ENCODE measurements around the gene LAMB4.

LAMB4 gene

DNA sequence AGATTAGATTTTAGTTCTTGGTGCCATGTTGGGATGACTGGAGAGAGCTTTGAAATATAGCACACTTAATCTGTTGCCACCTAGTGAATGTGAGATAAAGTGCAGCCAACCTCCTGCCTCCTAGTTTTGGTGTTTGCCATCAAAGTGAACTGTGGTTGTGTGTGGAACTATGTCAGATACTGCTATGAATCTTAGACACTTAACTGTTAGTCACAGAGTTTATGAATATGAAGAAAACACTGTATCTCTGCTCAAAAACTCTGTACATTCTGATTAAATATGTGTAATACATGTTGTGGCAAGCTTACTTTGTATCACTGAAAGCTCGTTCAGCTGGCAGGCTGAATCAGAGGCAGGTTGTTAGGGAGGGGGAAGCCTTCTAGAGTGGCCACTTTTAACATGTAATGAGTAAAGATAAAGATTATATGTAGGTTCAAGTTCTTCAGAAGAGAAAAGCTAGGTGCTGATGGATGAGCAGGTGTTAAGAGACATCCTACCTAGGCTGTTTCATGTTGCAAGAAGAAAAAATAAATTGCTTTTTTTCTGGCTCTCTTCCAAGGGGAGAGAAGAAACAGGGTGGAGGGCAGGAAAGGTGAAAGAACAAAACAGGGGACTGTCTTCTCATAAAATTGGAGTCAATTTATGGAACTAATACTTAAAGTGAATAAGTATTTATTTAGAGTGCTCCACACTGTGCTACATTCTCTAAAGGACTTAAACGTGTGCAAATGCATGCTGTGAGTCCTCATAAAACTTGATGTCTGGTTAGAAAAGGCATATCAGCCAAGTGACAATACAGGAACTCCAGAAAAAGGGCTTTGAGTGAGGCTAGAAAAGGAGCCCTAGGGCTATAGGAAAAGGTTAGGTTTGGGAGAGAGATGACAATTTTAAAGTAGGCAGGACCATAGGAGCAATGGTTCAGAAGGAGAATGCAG, 113.1 kb downstream of the LAMB4 start:
- in situ Hi-C loops (cut with MboI; ENCODE audit: low sequenced_read_pairs), result no loop called here

DNA sequence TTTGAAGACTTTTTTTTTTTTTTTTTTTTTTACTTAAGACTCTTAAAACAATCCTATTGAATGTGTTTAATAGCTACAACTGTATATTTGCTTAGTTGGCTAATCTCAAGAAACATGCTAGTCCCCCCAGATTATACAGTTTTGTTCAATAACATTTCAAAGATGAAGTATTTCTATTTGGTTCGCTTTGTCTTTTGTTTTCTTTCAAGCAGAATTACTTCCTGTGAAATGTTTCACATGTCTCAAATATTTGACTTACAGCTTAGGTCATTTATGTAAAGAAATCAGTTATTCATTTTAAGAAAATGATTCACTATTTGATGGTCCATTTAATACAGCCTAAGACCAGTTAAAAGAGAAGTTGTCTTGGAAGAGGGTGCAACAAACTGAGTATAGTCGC, 114.4 kb downstream of the LAMB4 start:
- in situ Hi-C loops (cut with MboI; ENCODE audit: low sequenced_read_pairs), result no loop called here

DNA sequence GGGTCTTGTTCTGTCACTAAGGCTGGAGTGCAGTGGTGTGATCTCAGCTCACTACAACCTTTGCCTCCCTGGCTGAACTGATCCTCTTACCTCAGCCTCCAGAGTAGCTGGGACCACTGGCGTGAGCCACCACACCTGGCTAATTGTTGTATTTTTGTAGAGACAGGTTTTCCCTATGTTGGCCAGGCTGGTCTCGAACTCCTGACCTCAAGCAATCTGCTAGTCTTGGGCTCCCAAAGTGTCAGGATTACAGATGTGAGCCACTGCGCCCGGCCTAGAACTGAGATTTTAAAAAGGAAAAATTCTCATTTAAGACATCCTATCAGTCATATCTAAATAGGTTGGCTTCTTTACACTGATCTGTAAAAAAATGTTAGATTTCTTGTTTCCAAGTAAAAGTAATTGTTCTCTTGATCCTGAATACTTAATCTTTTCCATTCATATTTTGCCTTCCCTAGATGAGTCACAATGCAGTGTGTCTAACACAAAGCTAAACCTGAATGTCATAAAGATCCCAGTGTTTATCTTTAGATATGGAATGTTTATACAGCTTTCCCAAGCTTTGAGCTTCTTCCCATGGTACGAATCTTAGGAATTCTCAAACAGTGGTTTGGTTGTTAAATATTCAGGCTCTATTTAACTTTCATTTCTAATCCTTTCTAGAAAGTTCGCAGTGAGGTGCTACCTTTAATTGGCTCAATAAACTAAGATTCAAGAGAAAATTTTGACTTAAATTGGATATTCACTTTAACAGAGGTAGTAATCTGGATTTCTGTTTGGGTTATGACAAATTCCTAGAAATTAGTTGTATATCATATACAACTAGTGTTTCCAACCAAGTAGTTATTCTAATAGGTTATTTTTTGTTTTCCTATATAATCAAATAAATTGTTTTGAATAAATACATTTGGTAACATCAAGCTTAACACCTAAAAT, 115.1 kb downstream of the LAMB4 start:
- in situ Hi-C loops (cut with MboI; ENCODE audit: low sequenced_read_pairs), result no loop called here

DNA sequence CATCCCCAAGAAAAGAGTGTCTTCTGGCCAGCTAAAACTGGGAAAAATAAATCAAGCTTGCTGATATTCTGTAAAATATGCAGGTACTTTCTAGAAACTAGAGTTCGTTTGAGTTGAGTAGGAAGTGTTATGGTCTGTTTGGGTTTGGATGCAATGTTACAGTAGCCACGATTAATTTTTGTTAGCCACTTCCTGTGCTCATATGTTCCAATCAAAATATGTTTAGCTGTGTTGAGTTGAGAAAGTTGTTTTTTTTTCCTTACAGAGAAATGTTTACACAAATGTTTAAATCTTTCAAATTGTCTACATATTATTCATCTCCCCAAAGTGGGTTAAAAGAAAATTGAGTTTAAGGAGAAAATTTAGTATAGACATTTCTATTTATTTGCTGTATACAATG, 115.9 kb downstream of the LAMB4 start:
- in situ Hi-C loops (cut with MboI; ENCODE audit: low sequenced_read_pairs), result no loop called here

DNA sequence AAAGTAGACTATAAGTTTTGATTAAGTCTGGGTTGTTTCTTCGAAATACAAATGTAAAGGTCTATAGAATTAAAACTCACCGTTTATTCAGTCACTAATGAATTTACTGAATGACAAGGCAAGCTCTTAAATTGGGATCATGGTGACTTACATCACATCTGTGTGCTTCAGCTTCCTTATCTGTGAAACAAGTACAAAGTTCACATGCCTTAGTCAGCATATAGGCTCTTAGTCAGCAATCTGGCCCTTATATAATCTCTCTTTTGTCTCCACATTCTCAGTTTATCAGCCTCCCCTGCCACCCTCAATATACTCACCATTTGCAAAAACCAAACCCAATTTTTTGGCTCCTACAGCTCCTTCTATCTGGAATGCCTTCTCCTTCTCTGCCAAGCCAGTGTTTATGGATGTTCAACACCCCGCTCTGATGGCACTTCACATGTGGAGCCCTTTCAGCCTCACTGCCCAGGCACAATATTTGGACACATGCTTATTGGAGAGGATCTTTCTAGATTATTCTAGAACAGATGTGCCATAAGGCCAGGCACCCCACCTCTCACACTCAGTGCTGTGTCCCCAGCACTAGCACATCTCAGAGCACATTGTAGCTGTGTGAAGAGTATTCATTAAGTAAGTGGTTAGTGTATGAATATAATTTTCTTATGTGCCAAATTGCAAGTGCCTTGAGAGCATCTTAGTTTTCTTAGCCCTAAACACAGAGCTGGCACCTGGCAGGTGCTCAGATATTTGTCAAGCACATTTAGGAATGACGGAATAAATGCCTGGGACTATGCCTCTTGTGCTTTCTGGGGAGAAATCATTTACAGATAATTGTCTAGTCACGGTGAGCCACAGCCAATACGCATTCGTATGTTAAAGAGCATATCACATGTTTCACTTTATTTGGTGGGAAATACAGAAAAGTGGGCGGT, 117.4 kb downstream of the LAMB4 start:
- in situ Hi-C loops (cut with MboI; ENCODE audit: low sequenced_read_pairs), result no loop called here

DNA sequence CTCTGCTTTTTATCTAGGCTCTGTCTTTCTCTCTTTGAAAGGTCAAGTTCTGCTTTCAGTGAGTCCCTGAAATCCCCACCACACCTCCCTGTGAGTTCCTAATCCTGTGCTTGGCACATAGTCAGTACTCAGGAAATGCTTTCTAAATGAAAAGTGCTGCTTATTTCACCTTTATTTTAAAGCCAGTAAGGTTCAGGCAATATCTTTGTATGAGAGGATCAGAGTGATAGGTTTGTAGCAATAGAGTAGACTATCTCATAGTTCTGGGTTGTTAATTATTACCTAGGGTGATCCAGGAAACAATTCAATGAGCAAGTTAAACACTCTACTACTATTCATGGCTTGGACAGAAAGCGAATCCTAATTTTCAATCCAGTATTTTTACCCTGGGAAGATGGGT, 119.8 kb downstream of the LAMB4 start:
- in situ Hi-C loops (cut with MboI; ENCODE audit: low sequenced_read_pairs), result no loop called here

DNA sequence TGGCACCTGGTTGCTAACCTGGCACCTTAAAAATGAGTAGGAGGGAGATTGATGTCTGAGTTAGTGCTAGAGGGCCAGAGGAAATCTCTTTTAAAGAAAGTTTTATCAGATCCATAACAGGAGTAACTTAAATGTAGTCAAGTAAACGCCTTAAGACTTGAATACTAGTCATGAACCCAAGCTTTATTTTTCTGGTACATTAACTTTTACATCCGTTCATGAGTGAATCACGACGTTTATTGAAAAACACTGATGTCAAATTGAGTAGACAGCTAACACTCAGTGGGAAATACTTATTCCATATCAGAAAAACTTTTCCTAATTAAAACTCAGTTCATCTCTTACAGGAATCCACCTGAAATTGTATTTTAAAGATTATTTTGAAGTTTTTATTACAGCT, 120.3 kb downstream of the LAMB4 start:
- in situ Hi-C loops (cut with MboI; ENCODE audit: low sequenced_read_pairs), result no loop called here

DNA sequence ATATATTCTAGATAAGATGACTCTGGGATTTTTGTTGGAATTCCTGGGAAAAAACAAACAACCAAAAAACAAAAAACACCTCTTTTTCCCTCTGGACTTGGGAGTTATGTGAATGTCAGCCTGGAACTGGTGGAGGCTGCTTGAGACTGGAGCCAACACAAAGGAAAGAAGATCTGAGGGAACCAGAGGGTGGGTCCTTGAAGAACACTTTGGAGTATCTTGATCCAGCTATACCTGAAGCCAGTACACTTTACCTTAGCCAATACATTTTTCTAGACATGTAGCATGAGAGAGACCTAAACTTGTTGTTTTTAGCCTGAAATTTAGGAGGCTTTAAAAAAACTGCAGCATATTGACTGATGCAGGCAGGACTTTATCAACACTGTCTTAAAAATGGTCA, 121.3 kb downstream of the LAMB4 start:
- in situ Hi-C loops (cut with MboI; ENCODE audit: low sequenced_read_pairs), result no loop called here

DNA sequence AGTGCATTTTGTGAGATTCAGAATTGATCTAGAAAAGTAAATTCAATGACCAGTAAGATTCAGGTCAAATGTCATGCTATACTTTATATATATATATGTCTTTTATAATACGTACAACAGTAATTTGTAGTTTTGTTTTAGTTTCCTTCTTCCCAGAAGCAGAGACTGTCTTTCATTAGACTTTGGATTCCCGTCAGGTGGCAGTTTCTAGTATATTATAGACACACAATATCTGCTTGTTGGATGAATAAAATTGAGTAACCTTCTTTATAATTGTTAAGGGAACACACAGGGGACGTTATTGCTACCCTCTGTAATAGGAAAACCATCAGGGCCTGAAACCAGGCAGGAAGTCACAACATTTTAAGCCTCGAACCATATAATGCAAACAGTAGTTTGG, 121.9 kb downstream of the LAMB4 start:
- in situ Hi-C loops (cut with MboI; ENCODE audit: low sequenced_read_pairs), result no loop called here

DNA sequence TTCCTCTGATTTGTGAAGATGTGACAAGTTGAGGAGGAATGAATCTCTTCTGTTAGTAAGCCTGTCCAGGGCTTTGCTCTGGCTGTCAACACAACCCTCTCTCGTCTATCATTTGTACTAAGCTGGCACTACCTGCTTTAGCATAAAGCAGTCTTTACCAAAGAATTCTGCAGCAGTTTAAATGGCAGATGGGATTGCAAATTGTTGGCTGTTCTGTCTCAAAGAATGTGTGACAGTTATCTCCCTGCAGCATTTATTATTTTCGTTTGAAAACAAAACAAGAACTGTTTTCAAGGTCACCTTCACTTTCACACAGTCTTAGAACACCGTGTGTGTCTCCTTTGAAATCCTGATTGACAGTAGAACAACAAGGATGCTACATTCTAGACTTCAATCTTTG, 122.4 kb downstream of the LAMB4 start:
- in situ Hi-C loops (cut with MboI; ENCODE audit: low sequenced_read_pairs), result no loop called here

DNA sequence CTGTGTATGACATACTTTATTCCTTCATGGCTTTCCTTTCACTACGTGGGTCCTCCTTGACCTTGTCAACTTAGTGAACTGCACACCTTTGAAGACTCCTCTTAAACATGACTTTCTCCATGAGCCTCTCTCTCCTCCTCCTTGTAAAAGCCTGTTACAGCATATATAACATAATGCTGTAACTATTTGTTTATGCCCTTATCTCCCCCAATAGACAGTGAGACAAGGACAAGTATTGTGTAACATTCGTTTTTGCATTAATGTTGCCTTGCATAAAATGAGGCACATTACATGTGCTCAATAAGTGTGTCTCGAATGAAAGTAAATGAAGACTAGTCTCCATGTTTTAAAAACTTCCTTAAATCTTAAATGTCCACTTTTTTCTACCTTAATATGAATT, 122.9 kb downstream of the LAMB4 start:
- in situ Hi-C loops (cut with MboI; ENCODE audit: low sequenced_read_pairs), result no loop called here

DNA sequence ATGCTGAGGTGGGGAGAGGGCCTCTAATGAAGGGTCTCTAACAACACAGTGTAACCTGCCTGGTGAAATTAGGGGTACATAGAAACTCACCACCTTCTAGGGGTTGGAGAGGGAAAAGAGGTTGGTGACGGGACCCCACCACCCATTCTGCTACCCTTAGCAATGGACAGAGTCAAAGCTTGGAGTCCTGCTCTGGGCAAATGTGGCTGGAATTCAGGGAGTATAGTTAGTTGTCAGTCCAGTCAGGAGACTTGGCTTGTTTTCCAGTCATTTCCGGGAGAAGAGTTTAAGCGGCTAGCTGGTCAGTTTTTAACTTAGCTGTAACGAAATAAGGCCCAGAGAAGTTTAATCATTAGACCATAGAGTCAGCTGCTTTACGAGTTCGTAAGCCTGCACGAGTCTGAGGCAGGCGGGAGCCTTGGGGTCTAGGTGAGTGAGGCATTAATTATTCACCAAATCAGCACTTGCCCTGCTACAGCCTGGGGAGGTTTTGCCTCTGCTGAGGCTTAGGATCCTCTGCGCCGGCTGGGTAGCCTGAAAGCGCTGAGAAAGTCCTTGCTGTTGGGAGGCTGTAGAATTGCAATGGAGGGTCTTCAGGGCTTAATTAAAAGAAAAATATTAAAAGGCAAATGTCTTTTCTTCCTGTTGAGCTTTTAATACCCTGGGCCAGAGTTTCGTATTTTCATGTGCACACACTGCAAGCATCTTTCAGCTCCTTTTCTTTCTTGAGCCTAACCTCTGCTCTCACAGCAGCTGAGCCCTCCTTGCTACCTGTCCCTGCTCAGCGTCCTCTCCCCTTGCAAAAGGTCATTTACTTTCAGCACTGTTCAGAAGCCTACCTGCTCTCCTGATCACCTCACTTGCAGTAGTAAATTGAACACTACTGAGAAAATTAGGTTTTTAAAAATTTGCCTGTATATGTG, 125.7 kb downstream of the LAMB4 start:
- in situ Hi-C loops (cut with MboI; ENCODE audit: low sequenced_read_pairs), result no loop called here

DNA sequence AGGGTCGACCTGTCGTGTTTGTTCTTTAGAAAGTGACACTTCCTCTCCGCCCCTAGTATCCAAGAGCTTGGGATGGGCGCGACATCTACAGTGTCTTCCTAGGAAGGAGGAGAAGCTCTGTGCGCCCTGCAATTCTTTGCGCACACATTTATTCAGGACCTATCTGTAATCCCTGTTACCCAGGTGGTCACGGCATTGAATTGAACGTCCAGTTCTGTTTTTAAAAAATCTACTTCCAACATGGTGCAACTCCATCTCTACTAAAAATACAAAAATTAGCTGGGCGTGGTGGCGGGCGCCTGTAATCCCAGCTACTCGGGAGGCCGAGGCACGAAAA, 126.6 kb downstream of the LAMB4 start:
- in situ Hi-C loops (cut with MboI; ENCODE audit: low sequenced_read_pairs), result no loop called here

DNA sequence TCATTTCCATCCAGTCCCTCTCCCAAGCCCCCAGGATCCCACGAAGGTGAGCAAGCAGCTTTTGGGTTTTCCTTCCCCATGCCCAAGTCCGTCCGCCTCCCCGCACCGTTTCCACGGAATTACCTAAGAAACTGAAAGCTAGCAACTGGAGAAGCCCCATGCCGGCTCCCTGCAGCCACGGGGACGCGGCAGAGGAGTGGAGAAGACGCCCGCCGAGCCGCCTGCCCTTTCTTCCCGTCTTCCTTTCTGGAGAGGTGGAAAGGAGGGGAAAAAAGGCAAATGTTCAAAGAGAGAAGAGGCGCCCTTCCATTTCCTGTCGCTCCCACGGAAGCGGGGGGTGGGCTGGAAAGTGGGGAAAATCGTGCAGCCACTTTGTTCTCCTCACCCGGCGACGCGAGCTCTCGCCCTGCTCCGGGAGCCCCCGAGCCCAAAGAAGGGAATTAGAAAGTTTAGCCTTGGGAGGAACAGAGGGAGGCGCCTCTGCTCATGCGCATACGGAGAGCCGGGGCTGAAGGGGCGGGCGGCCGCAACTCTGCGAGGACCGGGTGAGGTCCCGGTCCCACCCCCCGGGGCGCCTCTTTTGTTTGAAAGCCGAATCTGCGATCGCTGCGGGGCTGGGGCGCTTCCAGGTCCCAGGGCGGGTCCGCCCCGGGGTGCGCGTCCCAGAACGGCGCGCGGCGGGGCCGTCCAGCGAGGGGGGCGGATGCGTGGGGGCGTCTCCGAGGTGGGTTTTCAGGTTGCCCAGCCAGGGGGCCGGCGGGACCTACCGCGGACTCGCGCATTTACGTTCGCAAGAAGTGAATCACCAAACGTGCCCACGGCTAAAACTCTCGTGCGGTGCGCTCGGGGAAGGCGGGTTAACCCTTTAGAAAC, 127.2 kb downstream of the LAMB4 start, which contains the start of gene LAMB1:
TSS of gene LAMB1 (minus strand) at position 436 of the 873 bp plus-strand sequence. CDS start at position 160, 276 bp downstream.
- in situ Hi-C loops (cut with MboI; ENCODE audit: low sequenced_read_pairs), result no loop called here

DNA sequence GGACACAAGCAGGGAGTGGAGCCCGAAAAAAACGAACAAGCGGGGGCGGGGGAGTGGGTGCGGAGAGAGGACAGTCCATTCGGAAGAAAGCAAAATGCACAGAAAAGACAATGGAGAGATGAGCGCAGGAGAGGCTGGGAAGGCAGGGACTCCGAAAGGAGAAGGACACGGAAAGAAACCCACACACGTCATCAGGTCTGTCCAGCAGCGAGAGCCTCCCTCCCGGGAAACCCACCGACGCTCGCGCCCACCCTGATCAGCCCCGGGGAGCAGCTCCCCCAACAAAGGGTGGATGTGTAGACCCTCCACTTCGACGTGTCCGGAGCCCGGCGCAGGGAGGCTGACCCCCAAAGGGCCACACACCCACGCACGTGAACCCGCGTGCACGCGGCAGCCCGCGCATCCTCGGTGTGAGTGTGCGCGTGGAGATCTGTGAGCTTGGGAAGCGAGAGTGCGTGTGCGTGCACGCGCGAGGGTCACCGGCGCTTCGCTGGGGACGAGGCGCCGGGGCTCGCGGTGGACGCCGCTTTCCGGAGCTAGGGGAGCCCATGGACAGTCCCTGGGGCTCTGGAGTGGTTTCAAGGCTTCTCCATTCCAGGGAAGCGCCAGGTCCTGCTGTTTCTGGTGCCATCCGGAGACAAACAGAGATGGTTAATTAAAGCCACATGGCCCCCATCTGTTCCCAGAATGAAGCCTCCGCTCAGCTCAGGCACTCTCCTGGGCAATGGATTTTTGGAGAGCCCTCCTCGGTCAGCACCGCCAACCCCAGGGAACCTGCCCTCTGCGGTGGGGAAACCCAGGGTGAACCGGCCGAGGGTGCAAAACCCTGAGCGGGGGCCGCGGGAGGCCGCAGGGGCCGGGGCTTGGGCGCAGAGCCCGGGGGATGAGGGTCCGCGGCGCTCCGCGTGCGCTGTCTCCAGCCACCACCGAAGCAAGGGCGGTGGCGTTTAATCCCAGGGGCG, 128.1 kb downstream of the LAMB4 start:
- in situ Hi-C loops (cut with MboI; ENCODE audit: low sequenced_read_pairs), result no loop called here

DNA sequence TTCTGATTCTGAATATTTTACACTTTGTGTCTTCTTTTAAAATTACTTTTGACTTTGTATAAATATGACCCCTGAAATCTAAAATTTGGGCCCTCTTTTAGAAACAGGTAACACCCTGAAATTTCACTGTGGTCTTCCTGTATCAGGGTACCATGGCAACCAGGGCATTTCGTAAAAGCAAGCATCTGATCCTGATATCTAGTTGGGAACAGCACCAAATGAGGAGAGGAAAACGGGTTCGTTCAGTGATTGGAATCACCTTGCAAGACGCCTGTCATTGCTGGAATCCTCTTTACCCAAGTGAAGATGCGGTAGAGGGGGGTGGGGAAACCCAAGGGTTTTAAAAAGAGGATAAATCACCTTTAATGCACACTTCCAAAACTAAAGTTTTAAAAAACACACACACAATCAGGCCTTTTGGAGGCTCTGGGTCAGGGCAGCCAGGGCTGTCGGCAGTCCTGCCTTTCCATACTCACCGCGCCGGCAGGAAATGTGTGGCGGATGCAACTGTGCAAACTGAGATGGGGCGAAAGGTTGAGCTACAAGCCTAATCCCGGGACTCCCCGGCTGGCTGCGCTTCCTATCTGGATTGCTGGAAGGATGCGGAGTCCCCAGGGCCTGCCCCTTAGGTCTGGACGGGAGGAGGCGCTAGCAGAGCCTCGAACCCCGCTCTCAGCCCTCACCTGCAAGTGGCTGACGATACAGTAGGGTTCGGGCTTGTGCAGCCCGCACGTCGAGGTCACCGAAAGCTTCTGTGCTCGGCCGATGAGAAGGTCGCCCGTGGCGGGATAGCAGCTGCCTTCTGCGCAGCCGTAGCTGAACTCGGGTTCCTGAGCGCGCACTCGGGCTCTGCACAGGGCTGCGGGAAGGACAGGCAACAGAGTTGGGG, 129.0 kb downstream of the LAMB4 start:
- in situ Hi-C loops (cut with MboI; ENCODE audit: low sequenced_read_pairs), result no loop called here
